GM10847 (cell line): ENCODE measurements around the gene MTF1.

Experiments
- POLR2A ChIP-seq: IDR thresholded peaks from 2 replicates; pipeline ENCODE4 v1.6.1; 2011; ENCODE audit not compliant: insufficient read length; ENCODE audit errors: extremely low read depth

Gene MTF1

GRCh38 chr1:37872692-37873091 is 13.3 kb upstream of the MTF1 start:
- no peak for TF ChIP-seq POLR2A

GRCh38 chr1:37868466-37868865 is 9.1 kb upstream of the MTF1 start:
- no peak for TF ChIP-seq POLR2A

- TF ChIP-seq POLR2A = no peak
Observed at GRCh38 chr1:37867784-37868183, 8.4 kb upstream of the MTF1 start.

DNA sequence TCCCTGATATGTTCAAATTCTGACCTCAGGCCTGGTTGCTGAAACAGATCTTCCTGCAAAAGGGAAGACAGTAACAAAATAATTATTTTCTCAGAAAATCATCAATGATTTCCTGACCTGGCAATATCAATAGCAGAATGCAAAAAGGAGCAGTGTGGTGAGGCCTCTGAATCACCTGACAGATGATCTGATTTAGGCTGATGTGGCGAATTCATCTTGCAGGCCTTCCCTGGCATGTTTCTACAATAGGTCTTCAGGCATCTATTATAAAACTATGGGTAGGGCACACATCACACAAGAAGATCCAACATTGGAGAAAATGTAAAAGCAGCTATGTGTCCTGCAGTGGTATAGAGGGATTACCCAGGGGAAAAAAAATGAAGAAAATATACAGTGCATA is 7.1 kb upstream of the MTF1 start:
- no peak for TF ChIP-seq POLR2A

GRCh38 chr1:37865348-37866120 is 6.1 kb upstream of the MTF1 start:
- TF ChIP-seq POLR2A = no peak

DNA sequence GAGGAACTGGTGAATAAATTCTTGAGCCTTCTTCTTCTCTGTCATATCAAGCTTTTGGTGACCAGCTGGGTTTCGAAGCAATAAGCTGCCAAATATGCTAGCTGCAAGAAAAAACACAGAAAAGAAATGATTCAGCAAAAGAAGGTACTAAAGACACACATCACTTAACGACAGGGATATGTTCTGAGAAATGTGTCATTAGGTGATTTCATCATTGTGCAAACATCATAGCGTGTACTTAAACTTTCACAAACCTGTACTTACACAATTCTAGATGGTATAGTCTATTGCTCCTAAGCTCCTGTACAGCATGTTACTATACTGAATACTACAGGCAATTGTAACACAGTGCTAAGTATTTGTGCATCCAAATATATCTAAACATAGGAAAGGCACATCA is 2.9 kb upstream of the MTF1 start:
- TF ChIP-seq POLR2A = no peak

GRCh38 chr1:37861151-37861550 is 1.8 kb upstream of the MTF1 start:
- TF ChIP-seq POLR2A = no peak

- no peak for TF ChIP-seq POLR2A
Observed at GRCh38 chr1:37860346-37860666, 914 bp upstream of the MTF1 start.

DNA sequence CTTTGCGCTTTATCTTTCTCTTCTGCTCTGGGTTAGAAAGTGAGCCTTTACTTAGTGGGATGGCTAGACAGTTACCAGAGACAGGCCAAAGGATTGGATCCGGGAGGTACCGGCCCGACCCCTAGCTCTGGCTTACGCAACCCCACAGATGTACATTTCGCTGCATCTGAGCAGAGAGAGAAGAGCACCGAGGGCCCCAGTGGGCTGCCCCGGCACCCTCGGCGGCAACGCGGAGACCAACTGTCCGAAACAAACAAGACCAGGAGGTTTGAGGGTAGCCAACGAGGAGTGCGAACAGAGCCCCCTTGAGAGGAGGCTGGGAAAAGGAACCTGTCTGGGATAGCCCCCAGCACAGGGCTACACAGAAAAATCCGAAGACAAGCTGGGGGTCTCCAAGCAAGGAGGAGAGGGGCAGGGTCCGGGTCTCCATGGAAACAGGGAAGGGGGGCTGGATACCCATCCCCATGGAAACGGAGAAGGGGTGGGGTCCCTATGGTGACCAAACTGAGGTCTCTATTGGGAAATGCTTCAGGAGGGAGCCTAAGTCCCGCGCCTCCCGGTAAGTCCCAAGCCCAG is 373 bp downstream of the MTF1 start:
- no peak for TF ChIP-seq POLR2A

GRCh38 chr1:37854406-37854805 is 5.0 kb downstream of the MTF1 start:
- no peak for TF ChIP-seq POLR2A

- no peak for TF ChIP-seq POLR2A
Observed at GRCh38 chr1:37853157-37853556, 6.2 kb downstream of the MTF1 start.

- no peak for TF ChIP-seq POLR2A
Observed at GRCh38 chr1:37851782-37852210, 7.6 kb downstream of the MTF1 start.

DNA sequence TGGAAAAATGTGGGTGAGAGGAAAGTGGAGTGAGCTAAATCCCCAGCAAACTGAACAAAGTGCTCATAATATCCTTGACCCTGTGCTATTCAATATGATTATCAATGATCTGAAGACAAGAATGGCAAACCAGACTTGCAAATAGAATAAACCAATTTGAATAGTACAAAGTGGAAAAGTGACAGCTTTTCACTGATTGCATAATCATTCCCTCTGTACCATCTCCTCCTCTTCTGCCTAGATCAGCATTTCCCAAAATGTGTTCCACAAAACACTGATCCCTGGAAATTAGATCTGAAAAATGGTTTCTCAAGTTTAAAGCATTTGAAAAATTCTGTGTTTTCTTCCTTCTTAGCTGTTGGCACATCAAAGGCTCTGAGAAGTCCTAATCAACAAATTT is 8.1 kb downstream of the MTF1 start:
- no peak for TF ChIP-seq POLR2A

GRCh38 chr1:37850352-37850955 is 8.9 kb downstream of the MTF1 start:
- no peak for TF ChIP-seq POLR2A

DNA sequence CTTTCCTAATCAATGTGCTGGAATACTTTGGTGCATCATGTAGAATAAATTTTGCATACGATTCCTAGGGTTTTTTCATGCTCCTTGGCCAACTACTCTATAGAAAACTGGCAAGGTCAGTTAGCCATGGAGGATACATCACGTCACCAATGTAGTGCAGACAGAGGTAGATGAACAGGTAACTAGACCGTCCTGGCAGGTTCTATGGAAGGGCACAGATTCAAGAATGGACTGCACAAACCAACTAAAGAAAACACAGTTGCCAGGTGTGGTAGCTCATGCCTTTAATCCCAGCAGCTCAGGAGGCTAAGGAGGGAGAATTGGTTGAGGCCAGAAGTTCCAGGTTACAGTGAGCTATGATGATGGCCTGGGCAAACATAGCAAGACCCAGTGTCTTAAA is 9.9 kb downstream of the MTF1 start:
- no peak for TF ChIP-seq POLR2A

- TF ChIP-seq POLR2A = no peak
Observed at GRCh38 chr1:37846647-37847339, 12.6 kb downstream of the MTF1 start.
